Endothelial cell of umbilical vein (primary cell): ENCODE results near the gene CALML6. TPM values are rescaled to one million over a fixed set of nuclear protein-coding genes. Genes with fewer than 3 reads are reported as not detected.

Experiments
- BruUV-seq: library from RNA; stranded (reverse); fragments of 400-500 nt; replicated peaks from 2 replicates; lab custom pipeline; 2021; lab: Mats Ljungman, UMichigan
- CTCF ChIA-PET: fragments of 300-600, 350-600 bp; sonication (Branson Sonifier 250); formaldehyde crosslinking; loops from one replicate; lab custom pipeline; 2021; ENCODE audit warnings: antibody characterized with exemption, inconsistent platforms; lab: Charles Lee
- POLR2A ChIA-PET: fragments of 300-600, 350-600 bp; sonication (Branson Sonifier 250); formaldehyde crosslinking; loops from one replicate; lab custom pipeline; 2021; ENCODE audit warnings: antibody characterized with exemption, inconsistent platforms; lab: Charles Lee
- DNase-seq: peaks from one replicate; pipeline ENCODE4 v3.0.0-alpha.2; 2011; ENCODE audit warnings: low read depth, low spot score
- FAIRE-seq: peaks from 2 replicates; lab custom pipeline; 2011; peaks lifted over from hg19 to GRCh38; lab: Jason Lieb, UNC
- H2AFZ ChIP-seq: 2 replicates; pipeline ENCODE4 v1.6.0; 2012; ENCODE audit warnings: low read depth, low read length, control low read depth, inconsistent platforms
- H3K27ac ChIP-seq: 2 replicates; pipeline ENCODE4 v1.5.1; 2011; ENCODE audit warnings: low read depth, mild to moderate bottlenecking, control low read depth, low read length, moderate library complexity; ENCODE audit not compliant: insufficient read depth
- H3K27me3 ChIP-seq, 2 experiments: 2 replicates each; pipeline versions ENCODE4 v1.6.0 to v1.6.1; 2011; ENCODE audit warnings: low read length in 2 of 2, mixed read lengths in 1 of 2; ENCODE audit not compliant: control insufficient read depth in 2 of 2, insufficient read depth in 2 of 2
- H3K36me3 ChIP-seq, 2 experiments: 2 replicates in 1 of 2; 3 replicates in 1 of 2; pipeline ENCODE4 v1.5.1; 2011; ENCODE audit warnings: low read length in 2 of 2, mild to moderate bottlenecking in 1 of 2, moderate library complexity in 1 of 2; ENCODE audit not compliant: control insufficient read depth in 2 of 2, insufficient read depth in 2 of 2; ENCODE audit errors: extremely low read depth in 1 of 2
- H3K4me1 ChIP-seq: 3 replicates; pipeline ENCODE4 v1.5.1; 2011; ENCODE audit warnings: mild to moderate bottlenecking, low read length; ENCODE audit not compliant: control insufficient read depth, insufficient read depth; ENCODE audit errors: extremely low read depth
- H3K4me2 ChIP-seq: 2 replicates; pipeline ENCODE4 v1.6.1; 2011; ENCODE audit warnings: low read length, control low read depth, mixed read lengths; ENCODE audit not compliant: insufficient read depth
- H3K4me3 ChIP-seq, 3 experiments: fragments of 200-600 bp in 1 of 3; sonication (generic), shearing (Covaris generic) in 1 of 3; replicated peaks in 1 of 3; 2 replicates each; pipeline ENCODE4 v1.5.1; 2011 to 2016; ENCODE audit warnings: control low read depth in 3 of 3, low read length in 3 of 3, mild to moderate bottlenecking in 2 of 3, inconsistent platforms in 1 of 3, low read depth in 1 of 3, moderate library complexity in 1 of 3; ENCODE audit not compliant: insufficient read depth in 1 of 3
- H3K79me2 ChIP-seq: 2 replicates; pipeline ENCODE4 v1.6.0; 2012; ENCODE audit warnings: low read length, inconsistent platforms; ENCODE audit not compliant: control insufficient read depth, insufficient read depth
- H3K9ac ChIP-seq: replicated peaks from 2 replicates; pipeline ENCODE3; 2011; ENCODE audit warnings: low read length, control low read depth; ENCODE audit not compliant: insufficient read depth; ENCODE audit errors: extremely low read depth
- H3K9me1 ChIP-seq: replicated peaks from 3 replicates; pipeline ENCODE4 v1.6.0; 2011; ENCODE audit warnings: mild to moderate bottlenecking, low read length; ENCODE audit not compliant: control insufficient read depth, insufficient read depth; ENCODE audit errors: extremely low read depth
- H3K9me3 ChIP-seq: replicated peaks from 2 replicates; pipeline ENCODE4 v1.5.1; 2012; ENCODE audit warnings: low read length, inconsistent platforms; ENCODE audit not compliant: control insufficient read depth, insufficient read depth
- H4K20me1 ChIP-seq: replicated peaks from 2 replicates; pipeline ENCODE3; 2011; ENCODE audit warnings: mild to moderate bottlenecking, low read length; ENCODE audit not compliant: control insufficient read depth, insufficient read depth; ENCODE audit errors: extremely low read depth
- EZH2 ChIP-seq: IDR thresholded peaks from 2 replicates; pipeline ENCODE4 v1.6.1; 2012; ENCODE audit warnings: borderline replicate concordance, low read depth, mild to moderate bottlenecking, moderate library complexity, low read length, inconsistent platforms; ENCODE audit not compliant: severe bottlenecking
- FOS ChIP-seq: IDR thresholded peaks from 2 replicates; pipeline ENCODE4 v1.6.1; 2011; ENCODE audit warnings: mild to moderate bottlenecking, low read length, moderate library complexity, borderline replicate concordance; ENCODE audit not compliant: insufficient read depth
- GATA2 ChIP-seq: IDR thresholded peaks from 2 replicates; pipeline ENCODE4 v1.7.0; 2011; ENCODE audit warnings: low read depth, mild to moderate bottlenecking, moderate library complexity, mixed read lengths, low read length; ENCODE audit not compliant: insufficient read length, insufficient read depth
- JUN ChIP-seq: IDR thresholded peaks from 2 replicates; pipeline ENCODE4 v1.6.1; 2011; ENCODE audit warnings: borderline replicate concordance, low read depth; ENCODE audit not compliant: insufficient read length, insufficient read depth
- MAX ChIP-seq: IDR thresholded peaks from 2 replicates; pipeline ENCODE4 v1.6.1; 2011; ENCODE audit not compliant: insufficient read depth, insufficient read length
- MYC ChIP-seq: IDR thresholded peaks from one replicate; pipeline ENCODE4 v1.6.1; 2011; ENCODE audit warnings: mild to moderate bottlenecking, low read depth, low read length
- POLR2A ChIP-seq: IDR thresholded peaks from 2 replicates; pipeline ENCODE4 v1.6.1; 2012; ENCODE audit warnings: low read depth, mild to moderate bottlenecking, control low read depth, low read length
- POLR2AphosphoS5 ChIP-seq: IDR thresholded peaks from 2 replicates; pipeline ENCODE4 v1.6.1; 2012; ENCODE audit warnings: low read depth, mild to moderate bottlenecking, control low read depth, low read length, moderate library complexity; ENCODE audit not compliant: insufficient read depth
- dilution Hi-C: fragments of 300-500 bp; cut with MboI; formaldehyde crosslinking; loops from one replicate; pipeline ENCODE4 v1.15.0; 2019; ENCODE audit warnings: low sequenced_read_pairs; ENCODE audit not compliant: extremely low pct_ligation_motif_present
- intact Hi-C: fragments of 100-400 bp; cut with micrococcal nuclease; formaldehyde crosslinking; loops from one replicate; pipeline ENCODE4 v1.10.0; 2022
- polyA plus RNA-seq, 4 experiments: library from polyadenylated mRNA; depleted of rRNA in 3 of 4; stranded (reverse) in 3 of 4; unstranded in 1 of 4; fragments of >200 nt; gene quantifications; 2 replicates each; pipeline versions ENCODE4 v1.2.1 to v1.2.3, GENCODE V29; 2011 to 2012; ENCODE audit warnings: missing spikeins in 1 of 4
- total RNA-seq: library from RNA; stranded (reverse); gene quantifications from 2 replicates; pipeline ENCODE4 v1.2.3, GENCODE V29; 2021
- TF ChIP-seq, protein P1 (sequence below), 2 donors: IDR thresholded peaks; 1 replicate in 1 of 2; 2 replicates in 1 of 2; pipeline ENCODE4 v1.5.1; 2011; ENCODE audit warnings: low read length in 2 of 2, mild to moderate bottlenecking in 2 of 2, moderate library complexity in 2 of 2, control low read depth in 1 of 2, inconsistent platforms in 1 of 2, low read depth in 1 of 2; ENCODE audit not compliant: insufficient read depth in 1 of 2; ENCODE audit errors: extremely low read depth in 1 of 2

CALML6 gene
- total and polyA plus RNA-seq, 2 donors (not counting 3 experiments of a cell fraction or from before 2014, with no cell fraction given) = 0.36 to 0.44 TPM

- POLR2A ChIA-PET = no interaction called here
- Histone ChIP-seq H3K36me3 (no peaks in the 10 kb centered on the region), H3K79me2 (no peaks in the 10 kb centered on the region), H3K27me3 (peaks cover 3% of the 10 kb centered on the region in 2 experiments), H2AFZ (no peak overlapping the region), H3K4me2 (no peak overlapping the region), H3K9me1 (no peaks in the 10 kb centered on the region), H3K4me3 (no peak overlapping the region), H4K20me1 (no peaks in the 10 kb centered on the region), H3K4me1 (no peaks in the 10 kb centered on the region), H3K9me3 (no peaks in the 10 kb centered on the region), H3K9ac (no peak overlapping the region), H3K27ac (no peak overlapping the region)
- dilution Hi-C loops (no loop called here), intact Hi-C loops (no loop called here)
- BruUV-seq = no TSS peak
- TF ChIP-seq MYC = no peak
- TF ChIP-seq POLR2AphosphoS5 = no peak
- TF ChIP-seq, protein P1, sequence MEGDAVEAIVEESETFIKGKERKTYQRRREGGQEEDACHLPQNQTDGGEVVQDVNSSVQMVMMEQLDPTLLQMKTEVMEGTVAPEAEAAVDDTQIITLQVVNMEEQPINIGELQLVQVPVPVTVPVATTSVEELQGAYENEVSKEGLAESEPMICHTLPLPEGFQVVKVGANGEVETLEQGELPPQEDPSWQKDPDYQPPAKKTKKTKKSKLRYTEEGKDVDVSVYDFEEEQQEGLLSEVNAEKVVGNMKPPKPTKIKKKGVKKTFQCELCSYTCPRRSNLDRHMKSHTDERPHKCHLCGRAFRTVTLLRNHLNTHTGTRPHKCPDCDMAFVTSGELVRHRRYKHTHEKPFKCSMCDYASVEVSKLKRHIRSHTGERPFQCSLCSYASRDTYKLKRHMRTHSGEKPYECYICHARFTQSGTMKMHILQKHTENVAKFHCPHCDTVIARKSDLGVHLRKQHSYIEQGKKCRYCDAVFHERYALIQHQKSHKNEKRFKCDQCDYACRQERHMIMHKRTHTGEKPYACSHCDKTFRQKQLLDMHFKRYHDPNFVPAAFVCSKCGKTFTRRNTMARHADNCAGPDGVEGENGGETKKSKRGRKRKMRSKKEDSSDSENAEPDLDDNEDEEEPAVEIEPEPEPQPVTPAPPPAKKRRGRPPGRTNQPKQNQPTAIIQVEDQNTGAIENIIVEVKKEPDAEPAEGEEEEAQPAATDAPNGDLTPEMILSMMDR (IDR thresholded peaks at IDR 0.05; ENCODE audit: extremely low read depth in 1 of 2, insufficient read depth in 1 of 2, low read depth in 1 of 2, low read length in 2 of 2) = no peak
- TF ChIP-seq POLR2A = no peak
- no peak for TF ChIP-seq GATA2
- TF ChIP-seq FOS = no peak
- no peak for TF ChIP-seq EZH2
- no peak for TF ChIP-seq JUN
- TF ChIP-seq MAX = no peak
- FAIRE-seq (no peak), DNase-seq (no peak)
- CTCF ChIA-PET = interaction anchor here (1.2 to 5.7 kb wide), 3 partner anchors 14 to 216 kb away, joined by 3 to 108 read pairs (median 5); no protein-coding TSS in a partner anchor
Measured at GRCh38 chr1:1958071-1958541, 43.0 kb downstream of the CALML6 start.
